WI38 (cell line): ENCODE results near the gene PDCD2L.
"Not testable (repeated sequence)": the region's sequence is repeated elsewhere in the genome, so short reads cannot be mapped to it uniquely, and the experiment has no call there.

Experiments
- H3K4me3 ChIP-seq: 2 replicates; pipeline ENCODE4 v1.5.1; 2011; ENCODE audit warnings: low read depth, mild to moderate bottlenecking, control low read depth, low read length
- CTCF ChIP-seq: IDR thresholded peaks from 2 replicates; pipeline ENCODE4 v1.5.1; 2012; ENCODE audit warnings: low read depth, mild to moderate bottlenecking, control low read depth, low read length

Gene PDCD2L

GRCh38 chr19:34386645-34387445 lies 17.4 kb upstream of the PDCD2L start:
- TF ChIP-seq CTCF: no peak
- H3K4me3 ChIP-seq: no peak overlapping the region

GRCh38 chr19:34387446-34387810 lies 16.8 kb upstream of the PDCD2L start:
- no peak for TF ChIP-seq CTCF
- H3K4me3 ChIP-seq: no peak overlapping the region

GRCh38 chr19:34388745-34389144 lies 15.5 kb upstream of the PDCD2L start:
- not testable (repeated sequence) for H3K4me3 ChIP-seq

DNA sequence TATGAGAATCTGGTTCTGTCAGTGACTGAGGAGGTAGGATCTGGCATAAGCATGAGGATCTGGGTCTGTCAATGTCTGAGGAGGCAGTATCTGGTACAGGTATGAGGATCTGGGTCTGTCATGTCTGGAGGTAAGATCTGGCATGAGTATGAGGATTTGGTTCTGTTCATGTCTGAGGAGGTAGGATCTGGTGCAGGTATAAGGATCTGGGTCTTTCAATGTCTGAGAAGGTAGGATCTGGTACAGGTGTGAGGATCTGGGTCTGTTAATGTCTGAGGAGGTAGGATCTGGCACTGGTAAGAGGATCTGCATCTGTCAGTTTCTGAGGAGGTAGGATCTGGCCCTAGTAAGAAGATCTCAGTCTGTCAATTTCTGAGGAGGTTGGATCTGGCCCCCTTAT lies 12.4 kb upstream of the PDCD2L start:
- no peak for TF ChIP-seq CTCF
- no peak overlapping the region for H3K4me3 ChIP-seq

GRCh38 chr19:34393031-34393430 lies 11.2 kb upstream of the PDCD2L start:
- no peak for TF ChIP-seq CTCF
- no peak overlapping the region for H3K4me3 ChIP-seq

- TF ChIP-seq CTCF: no peak
- no peak overlapping the region for H3K4me3 ChIP-seq
Measured at GRCh38 chr19:34393629-34394028, 10.6 kb upstream of the PDCD2L start.

- no peak for TF ChIP-seq CTCF
- no peak overlapping the region for H3K4me3 ChIP-seq
Measured at GRCh38 chr19:34397853-34398252, 6.3 kb upstream of the PDCD2L start.

DNA sequence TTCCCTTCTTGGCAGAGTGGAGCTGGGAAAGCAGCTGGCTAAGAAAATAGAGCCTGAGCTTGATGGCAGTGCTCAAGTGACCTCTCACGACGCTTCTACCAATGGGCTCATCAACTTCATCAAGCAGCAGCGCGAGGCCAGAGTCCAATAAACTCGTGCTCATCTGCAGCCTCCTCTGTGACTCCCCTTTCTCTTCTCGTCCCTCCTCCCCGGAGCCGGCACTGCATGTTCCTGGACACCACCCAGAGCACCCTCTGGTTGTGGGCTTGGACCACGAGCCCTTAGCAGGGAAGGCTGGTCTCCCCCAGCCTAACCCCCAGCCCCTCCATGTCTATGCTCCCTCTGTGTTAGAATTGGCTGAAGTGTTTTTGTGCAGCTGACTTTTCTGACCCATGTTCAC lies 4.3 kb upstream of the PDCD2L start:
- no peak for TF ChIP-seq CTCF
- no peak overlapping the region for H3K4me3 ChIP-seq

DNA sequence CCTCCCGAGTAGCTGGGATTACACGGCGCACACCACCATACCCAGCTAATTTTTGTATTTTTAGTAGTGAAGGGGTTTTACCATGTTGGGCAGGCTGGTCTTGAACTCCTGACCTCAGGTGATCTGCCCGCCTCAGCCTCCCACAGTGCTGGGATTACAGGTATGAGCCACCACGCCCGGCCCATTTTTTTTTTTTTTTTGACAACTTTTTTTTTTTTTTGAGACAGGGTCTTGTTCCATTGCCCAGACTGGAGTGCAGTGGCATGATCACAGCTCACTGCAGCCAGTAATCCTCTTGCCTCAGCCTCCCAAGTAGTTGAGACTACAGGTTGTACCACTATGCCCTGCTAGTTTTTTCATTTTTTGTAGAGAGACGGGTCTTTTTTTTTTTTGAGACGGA lies 3.4 kb upstream of the PDCD2L start:
- not testable (repeated sequence) for H3K4me3 ChIP-seq
